Progenitor cell of endocrine pancreas (in vitro differentiated cells): Measurements from ENCODE around the gene MLIP. TPM values are rescaled to one million over a fixed set of nuclear protein-coding genes. Genes with fewer than 3 reads are reported as not detected.

ENCODE experiments used
- DNase-seq: peaks from one replicate; pipeline ENCODE4 v3.0.0; 2021; ENCODE audit warnings: low spot score; ENCODE audit not compliant: unreplicated experiment
- H3K27ac Mint-ChIP-seq: 2 replicates; pipeline ENCODE4 v1.8.0; 2021; ENCODE audit warnings: mild to moderate bottlenecking, moderate library complexity, mixed read lengths
- H3K27me3 Mint-ChIP-seq: 2 replicates; pipeline ENCODE4 v1.8.0; 2021; ENCODE audit warnings: mixed read lengths
- H3K36me3 Mint-ChIP-seq: 2 replicates; pipeline ENCODE4 v1.8.0; 2022; ENCODE audit warnings: mixed read lengths; ENCODE audit not compliant: insufficient read depth
- H3K4me1 Mint-ChIP-seq: 2 replicates; pipeline ENCODE4 v1.8.0; 2021; ENCODE audit warnings: low read depth, mixed read lengths
- H3K4me3 Mint-ChIP-seq: 2 replicates; pipeline ENCODE4 v1.8.0; 2021; ENCODE audit warnings: low read depth, mild to moderate bottlenecking, moderate library complexity, mixed read lengths
- H3K9me3 Mint-ChIP-seq: 2 replicates; pipeline ENCODE4 v1.8.0; 2021; ENCODE audit warnings: low read depth, mixed read lengths
- total RNA-seq: library from RNA; stranded (reverse); gene quantifications from 2 replicates; pipeline ENCODE4 v1.2.1, GENCODE V29; 2021
- TF ChIP-seq, protein P1 (sequence below): fragments of 200-600 bp; sonication (generic); IDR thresholded peaks from one replicate; pipeline ENCODE4 v1.5.0; 2021; ENCODE audit warnings: antibody characterized with exemption, mild to moderate bottlenecking; ENCODE audit not compliant: unreplicated experiment

The MLIP gene
- total RNA-seq, 1 donor from 2014 or later, result not detected

DNA sequence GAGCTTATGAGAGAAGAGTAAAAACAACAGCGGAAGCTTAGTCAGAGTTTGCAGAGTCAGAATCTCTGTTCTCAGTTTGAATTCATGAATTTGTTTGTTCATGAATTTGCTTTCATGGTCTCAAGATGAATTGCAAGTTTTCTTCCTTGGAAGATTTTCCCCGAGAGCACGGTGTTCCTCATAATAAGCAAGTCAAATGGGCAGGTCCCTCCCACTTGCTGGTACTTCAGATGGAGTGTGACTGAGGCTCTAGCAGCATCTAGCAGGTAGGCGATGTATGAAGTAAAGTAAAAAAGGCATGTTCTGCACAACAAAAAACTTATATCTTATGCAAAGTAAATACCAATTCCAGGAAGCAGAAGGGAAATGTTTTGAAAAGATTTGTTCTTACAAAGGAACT lies 15.5 kb upstream of the MLIP start:
- H3K4me3 Mint-ChIP-seq, result no peak overlapping the region
- TF ChIP-seq, protein P1, sequence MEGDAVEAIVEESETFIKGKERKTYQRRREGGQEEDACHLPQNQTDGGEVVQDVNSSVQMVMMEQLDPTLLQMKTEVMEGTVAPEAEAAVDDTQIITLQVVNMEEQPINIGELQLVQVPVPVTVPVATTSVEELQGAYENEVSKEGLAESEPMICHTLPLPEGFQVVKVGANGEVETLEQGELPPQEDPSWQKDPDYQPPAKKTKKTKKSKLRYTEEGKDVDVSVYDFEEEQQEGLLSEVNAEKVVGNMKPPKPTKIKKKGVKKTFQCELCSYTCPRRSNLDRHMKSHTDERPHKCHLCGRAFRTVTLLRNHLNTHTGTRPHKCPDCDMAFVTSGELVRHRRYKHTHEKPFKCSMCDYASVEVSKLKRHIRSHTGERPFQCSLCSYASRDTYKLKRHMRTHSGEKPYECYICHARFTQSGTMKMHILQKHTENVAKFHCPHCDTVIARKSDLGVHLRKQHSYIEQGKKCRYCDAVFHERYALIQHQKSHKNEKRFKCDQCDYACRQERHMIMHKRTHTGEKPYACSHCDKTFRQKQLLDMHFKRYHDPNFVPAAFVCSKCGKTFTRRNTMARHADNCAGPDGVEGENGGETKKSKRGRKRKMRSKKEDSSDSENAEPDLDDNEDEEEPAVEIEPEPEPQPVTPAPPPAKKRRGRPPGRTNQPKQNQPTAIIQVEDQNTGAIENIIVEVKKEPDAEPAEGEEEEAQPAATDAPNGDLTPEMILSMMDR, result no peak
- H3K9me3 Mint-ChIP-seq, result peaks cover 4% of the 10 kb centered on the region
- H3K27me3 Mint-ChIP-seq, result peaks cover 4% of the 10 kb centered on the region
- H3K36me3 Mint-ChIP-seq, result no peaks in the 10 kb centered on the region
- peaks cover 7% of the 10 kb centered on the region for H3K4me1 Mint-ChIP-seq
- DNase-seq, result no peak
- H3K27ac Mint-ChIP-seq, result no peak overlapping the region

DNA sequence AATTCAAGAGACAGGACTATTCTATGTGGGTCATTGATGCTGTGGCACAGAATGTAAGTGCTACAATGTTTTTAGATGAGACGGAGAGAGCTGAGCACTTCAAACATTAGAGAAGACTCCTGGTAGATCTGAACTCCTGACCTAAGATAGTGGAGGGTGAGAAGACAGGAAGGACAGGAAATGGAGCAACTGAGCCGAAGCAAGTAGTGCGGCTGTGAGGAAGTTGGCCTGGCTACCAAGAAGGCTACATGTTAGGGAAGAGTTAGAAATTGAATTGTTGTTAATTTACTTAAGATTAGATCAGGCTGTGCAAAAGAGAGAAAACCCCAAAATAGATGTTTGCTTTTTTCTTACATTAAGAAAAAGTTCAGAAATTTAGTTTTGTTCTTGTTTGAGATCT lies 14.4 kb upstream of the MLIP start:
- Mint-ChIP-seq H3K4me3 (no peak overlapping the region), H3K4me1 (peaks cover 7% of the 10 kb centered on the region), H3K27ac (no peak overlapping the region), H3K9me3 (peaks cover 4% of the 10 kb centered on the region), H3K36me3 (no peaks in the 10 kb centered on the region), H3K27me3 (peaks cover 4% of the 10 kb centered on the region)
- TF ChIP-seq, protein P1, result no peak
- DNase-seq, result no peak

DNA sequence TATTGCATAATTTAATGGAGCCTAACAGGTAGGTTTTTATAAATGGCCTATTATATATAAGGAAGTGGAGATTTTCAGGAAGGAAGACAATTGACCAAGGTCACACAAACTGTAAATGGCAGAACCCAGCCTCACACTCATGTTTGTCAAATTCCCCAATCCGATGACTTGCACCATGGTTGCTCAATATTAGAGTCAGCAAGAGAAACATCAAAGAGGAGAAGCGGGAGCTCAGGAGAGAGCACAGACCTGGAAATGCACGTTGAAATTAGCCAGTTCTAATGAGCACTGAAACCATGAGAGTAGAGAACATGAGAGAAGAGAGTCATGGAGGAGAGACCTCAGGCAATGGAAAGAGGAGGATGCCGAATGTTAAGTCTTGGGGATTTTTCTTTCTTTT lies 13.5 kb upstream of the MLIP start:
- peaks cover 4% of the 10 kb centered on the region for H3K9me3 Mint-ChIP-seq

DNA sequence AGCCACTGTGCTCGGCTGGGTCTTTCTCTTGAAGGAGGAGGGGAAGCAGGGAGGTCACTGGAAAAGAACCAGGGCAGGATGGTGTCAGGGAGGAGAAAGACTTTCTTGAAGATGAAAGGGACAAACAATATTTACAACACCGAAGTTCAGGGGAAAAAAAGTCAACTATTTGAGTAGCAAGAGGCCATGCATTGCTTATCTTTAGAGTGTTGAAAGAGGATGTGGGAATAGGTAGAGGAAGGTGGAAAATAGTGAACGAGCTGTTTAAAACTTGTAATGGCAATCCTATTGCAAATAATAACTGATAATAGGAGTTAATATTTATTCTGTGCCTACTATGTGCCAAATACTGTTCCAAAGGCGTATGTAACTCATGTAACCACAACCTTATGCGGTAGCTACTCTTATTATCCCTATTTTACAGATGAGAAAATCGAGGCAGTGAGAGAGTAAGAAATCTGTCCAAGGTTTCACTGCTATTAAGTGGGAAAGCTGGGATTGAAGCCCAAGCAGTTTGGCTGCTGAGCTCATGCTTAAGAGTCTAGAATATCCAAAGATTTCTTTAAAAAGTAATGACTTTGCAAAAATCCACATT lies 12.7 kb upstream of the MLIP start:
- Mint-ChIP-seq H3K9me3 (peaks cover 4% of the 10 kb centered on the region), H3K36me3 (no peaks in the 10 kb centered on the region), H3K4me3 (no peak overlapping the region), H3K4me1 (peaks cover 7% of the 10 kb centered on the region), H3K27me3 (peaks cover 4% of the 10 kb centered on the region), H3K27ac (no peak overlapping the region)
- no peak for DNase-seq
- TF ChIP-seq, protein P1, result no peak

More for the DNA sequence above, 13.5 kb upstream of the MLIP start:
- H3K36me3 Mint-ChIP-seq, result no peaks in the 10 kb centered on the region
- no peak overlapping the region for H3K4me3 Mint-ChIP-seq
- DNase-seq, result no peak
- peaks cover 7% of the 10 kb centered on the region for H3K4me1 Mint-ChIP-seq
- TF ChIP-seq, protein P1, result no peak
- no peak overlapping the region for H3K27ac Mint-ChIP-seq
- peaks cover 4% of the 10 kb centered on the region for H3K27me3 Mint-ChIP-seq

DNA sequence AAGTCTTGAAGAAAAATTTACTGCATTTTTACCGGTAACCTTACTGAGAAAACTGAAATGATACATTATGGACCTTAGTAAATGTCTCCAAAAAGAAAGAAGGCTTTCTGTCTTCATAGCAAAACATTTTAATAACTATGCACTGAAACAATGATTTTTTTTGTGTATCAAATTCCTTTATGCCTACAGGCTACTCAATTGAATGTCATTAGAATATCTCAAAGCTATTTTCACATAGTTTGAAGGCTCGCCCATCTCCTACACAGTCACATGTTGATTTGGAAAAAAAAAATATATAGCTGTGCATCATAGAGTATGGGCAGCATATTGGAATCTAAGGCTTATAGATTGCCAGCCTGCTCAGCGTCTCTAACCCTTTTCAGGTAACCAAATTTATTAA lies 12.0 kb upstream of the MLIP start:
- no peak overlapping the region for H3K4me3 Mint-ChIP-seq
- no peaks in the 10 kb centered on the region for H3K36me3 Mint-ChIP-seq
- peaks cover 4% of the 10 kb centered on the region for H3K27me3 Mint-ChIP-seq
- no peak overlapping the region for H3K27ac Mint-ChIP-seq
- DNase-seq, result no peak
- TF ChIP-seq, protein P1, result no peak
- H3K9me3 Mint-ChIP-seq, result peaks cover 4% of the 10 kb centered on the region
- H3K4me1 Mint-ChIP-seq, result peaks cover 6% of the 10 kb centered on the region
